ENCODE results near the gene WNT3. TPM values are rescaled to one million over a fixed set of nuclear protein-coding genes. Genes with fewer than 3 reads are reported as not detected.

Gene WNT3
- total and polyA plus RNA-seq, 2 donors (not counting 1 experiment from before 2014, with no cell fraction given), result 0.86 to 1.4 TPM

DNA sequence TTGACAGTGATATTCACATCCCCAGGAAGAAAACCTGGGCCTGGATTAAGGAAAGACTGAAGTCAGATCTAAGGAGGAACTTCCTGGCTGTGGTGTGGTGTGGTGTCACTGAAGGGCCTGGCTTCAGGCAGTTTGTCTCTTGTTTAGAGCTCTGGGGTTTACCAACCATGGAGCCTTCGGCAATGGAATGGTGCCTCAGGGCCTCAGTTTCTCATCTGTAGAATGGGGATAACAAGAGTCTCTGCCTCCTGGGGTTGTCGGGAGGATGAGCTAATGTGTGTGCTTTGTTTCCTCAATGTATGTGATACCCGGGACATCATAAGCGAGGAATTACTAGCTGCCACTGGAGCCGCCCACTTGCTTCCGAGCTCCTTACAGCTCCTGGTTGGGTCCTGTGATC is 12.7 kb downstream of the WNT3 start:
- Histone ChIP-seq H3K79me2 (ENCODE audit: control insufficient read depth, insufficient read depth, low read length) (no peaks in the 10 kb centered on the region), H2AFZ (ENCODE audit: insufficient read depth, low read depth, low read length, poor library complexity, severe bottlenecking) (no peak overlapping the region), H3K27me3 (replicated peaks in 1 of 4; ENCODE audit: control extremely low read depth in 1 of 4, control insufficient read depth in 3 of 4, insufficient read depth in 4 of 4, low read length in 3 of 4) (peaks cover 0 to 2% (median 0%) of the 10 kb centered on the region in 4 experiments), H3K36me3 (replicated peaks in 1 of 2; ENCODE audit: control extremely low read depth in 1 of 2, control insufficient read depth in 1 of 2, extremely low read depth in 1 of 2, insufficient read depth in 2 of 2, low read length in 1 of 2) (no peaks in the 10 kb centered on the region), H3K4me3 (ENCODE audit: control extremely low read depth in 1 of 5, extremely low read depth in 1 of 5, insufficient read depth in 1 of 5, low read depth in 2 of 5, low read length in 4 of 5) (no peak overlapping the region), H3K9ac (ENCODE audit: low read length) (no peak overlapping the region), H3K4me1 (ENCODE audit: control insufficient read depth in 2 of 2, insufficient read depth in 2 of 2, low read length in 2 of 2) (no peaks in the 10 kb centered on the region), H3K9me3 (ENCODE audit: control extremely low read depth in 1 of 3, control insufficient read depth in 2 of 3, insufficient read depth in 1 of 3, low read length in 2 of 3) (peaks cover 0 to under 1% (median 0%) of the 10 kb centered on the region in 3 donors), H3K27ac (ENCODE audit: low read length in 2 of 2) (no peak overlapping the region), H3K4me2 (replicated peaks; ENCODE audit: low read depth, low read length, poor library complexity, severe bottlenecking) (no peak overlapping the region), H4K20me1 (ENCODE audit: control insufficient read depth, insufficient read depth, low read length, poor library complexity, severe bottlenecking) (no peaks in the 10 kb centered on the region)
- Mint-ChIP-seq H3K27me3 (peaks cover 7% of the 10 kb centered on the region), H3K27ac (no peak overlapping the region), H3K4me1 (no peaks in the 10 kb centered on the region), H3K9me3 (ENCODE audit: insufficient read depth) (no peaks in the 10 kb centered on the region), H3K4me3 (no peak overlapping the region)
- 97% methylated on average over 5 of the region's 6 CpGs for WGBS (ENCODE audit: insufficient coverage)
- ATAC-seq (ENCODE audit: low read depth), result no peak
- no peak for DNase-seq
- ChIA-PET POLR2A (no interaction called here), CTCF (no interaction called here)
- intact Hi-C loops (cut with micrococcal nuclease), result no loop called here
- TF ChIP-seq EZH2 (IDR thresholded peaks at IDR 0.05; ENCODE audit: borderline replicate concordance, insufficient read depth, low read depth, low read length, poor library complexity, severe bottlenecking), result no peak
- TF ChIP-seq, protein P1, sequence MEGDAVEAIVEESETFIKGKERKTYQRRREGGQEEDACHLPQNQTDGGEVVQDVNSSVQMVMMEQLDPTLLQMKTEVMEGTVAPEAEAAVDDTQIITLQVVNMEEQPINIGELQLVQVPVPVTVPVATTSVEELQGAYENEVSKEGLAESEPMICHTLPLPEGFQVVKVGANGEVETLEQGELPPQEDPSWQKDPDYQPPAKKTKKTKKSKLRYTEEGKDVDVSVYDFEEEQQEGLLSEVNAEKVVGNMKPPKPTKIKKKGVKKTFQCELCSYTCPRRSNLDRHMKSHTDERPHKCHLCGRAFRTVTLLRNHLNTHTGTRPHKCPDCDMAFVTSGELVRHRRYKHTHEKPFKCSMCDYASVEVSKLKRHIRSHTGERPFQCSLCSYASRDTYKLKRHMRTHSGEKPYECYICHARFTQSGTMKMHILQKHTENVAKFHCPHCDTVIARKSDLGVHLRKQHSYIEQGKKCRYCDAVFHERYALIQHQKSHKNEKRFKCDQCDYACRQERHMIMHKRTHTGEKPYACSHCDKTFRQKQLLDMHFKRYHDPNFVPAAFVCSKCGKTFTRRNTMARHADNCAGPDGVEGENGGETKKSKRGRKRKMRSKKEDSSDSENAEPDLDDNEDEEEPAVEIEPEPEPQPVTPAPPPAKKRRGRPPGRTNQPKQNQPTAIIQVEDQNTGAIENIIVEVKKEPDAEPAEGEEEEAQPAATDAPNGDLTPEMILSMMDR (IDR thresholded peaks at IDR 0.05), result no peak

DNA sequence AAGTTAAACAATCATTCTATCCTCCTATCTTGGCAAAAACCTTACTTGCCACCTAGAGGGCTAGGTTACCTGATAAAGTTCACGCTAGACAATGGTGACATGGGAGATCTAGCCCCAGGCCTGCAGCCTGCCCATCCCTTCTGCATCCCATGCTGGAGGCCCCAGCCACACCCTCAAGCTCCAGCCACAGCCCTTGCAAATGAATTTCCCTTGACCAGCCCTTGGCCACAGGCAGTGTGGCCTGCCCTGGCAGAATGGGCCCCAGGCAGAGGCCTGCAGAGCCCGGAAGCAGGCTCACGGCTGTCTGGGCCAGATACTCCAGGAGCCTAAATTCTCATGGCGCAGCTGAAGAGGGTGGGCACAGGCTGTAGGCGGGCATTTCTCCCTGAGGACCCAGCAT is 14.9 kb downstream of the WNT3 start:
- Histone ChIP-seq H2AFZ (ENCODE audit: insufficient read depth, low read depth, low read length, poor library complexity, severe bottlenecking) (no peak overlapping the region), H3K9ac (ENCODE audit: low read length) (no peak overlapping the region), H3K9me3 (ENCODE audit: control extremely low read depth in 1 of 3, control insufficient read depth in 2 of 3, insufficient read depth in 1 of 3, low read length in 2 of 3) (peaks cover 0 to 5% (median 0%) of the 10 kb centered on the region in 3 donors), H4K20me1 (ENCODE audit: control insufficient read depth, insufficient read depth, low read length, poor library complexity, severe bottlenecking) (no peaks in the 10 kb centered on the region), H3K4me1 (ENCODE audit: control insufficient read depth in 2 of 2, insufficient read depth in 2 of 2, low read length in 2 of 2) (no peaks in the 10 kb centered on the region), H3K36me3 (replicated peaks in 1 of 2; ENCODE audit: control extremely low read depth in 1 of 2, control insufficient read depth in 1 of 2, extremely low read depth in 1 of 2, insufficient read depth in 2 of 2, low read length in 1 of 2) (no peaks in the 10 kb centered on the region), H3K4me3 (ENCODE audit: control extremely low read depth in 1 of 5, extremely low read depth in 1 of 5, insufficient read depth in 1 of 5, low read depth in 2 of 5, low read length in 4 of 5) (no peak overlapping the region), H3K27me3 (replicated peaks in 1 of 4; ENCODE audit: control extremely low read depth in 1 of 4, control insufficient read depth in 3 of 4, insufficient read depth in 4 of 4, low read length in 3 of 4) (peaks cover 0 to 5% (median 0%) of the 10 kb centered on the region in 4 experiments), H3K27ac (ENCODE audit: low read length in 2 of 2) (no peak overlapping the region), H3K4me2 (replicated peaks; ENCODE audit: low read depth, low read length, poor library complexity, severe bottlenecking) (no peak overlapping the region), H3K79me2 (ENCODE audit: control insufficient read depth, insufficient read depth, low read length) (no peaks in the 10 kb centered on the region)
- intact Hi-C loops (cut with micrococcal nuclease), result no loop called here
- H3K27me3 Mint-ChIP-seq, result peaks cover 16% of the 10 kb centered on the region
- POLR2A ChIA-PET, result no interaction called here
- TF ChIP-seq, protein P1 (IDR thresholded peaks at IDR 0.05), result no peak
- no peak for TF ChIP-seq EZH2 (IDR thresholded peaks at IDR 0.05; ENCODE audit: borderline replicate concordance, insufficient read depth, low read depth, low read length, poor library complexity, severe bottlenecking)
- 97% methylated on average over 5 of the region's 5 CpGs for WGBS (ENCODE audit: insufficient coverage)
- CTCF ChIA-PET, result no interaction called here
- H3K4me1 Mint-ChIP-seq, result no peaks in the 10 kb centered on the region
- ATAC-seq (ENCODE audit: low read depth), result no peak
- no peak overlapping the region for H3K27ac Mint-ChIP-seq
- no peaks in the 10 kb centered on the region for H3K9me3 Mint-ChIP-seq (ENCODE audit: insufficient read depth)
- no peak for DNase-seq
- H3K4me3 Mint-ChIP-seq, result no peak overlapping the region
